Measurements from ENCODE around the gene NISCH.

Gene NISCH

GRCh38 chr3:52420388-52420787 is 35.0 kb upstream of the NISCH start:
- H3K4me3 ChIP-seq (ENCODE audit: low read depth, low read length): no peak overlapping the region
- DNase-seq (ENCODE audit: low read depth): no peak
- no peak for TF ChIP-seq CTCF (IDR thresholded peaks at IDR 0.05; ENCODE audit: control insufficient read depth, extremely low read depth, insufficient read depth)

GRCh38 chr3:52422669-52423068 is 32.7 kb upstream of the NISCH start:
- DNase-seq (ENCODE audit: low read depth): no peak
- H3K4me3 ChIP-seq (ENCODE audit: low read depth, low read length): no peak overlapping the region
- TF ChIP-seq CTCF (IDR thresholded peaks at IDR 0.05; ENCODE audit: control insufficient read depth, extremely low read depth, insufficient read depth): no peak

GRCh38 chr3:52423173-52423572 is 32.2 kb upstream of the NISCH start:
- no peak for TF ChIP-seq CTCF (IDR thresholded peaks at IDR 0.05; ENCODE audit: control insufficient read depth, extremely low read depth, insufficient read depth)
- DNase-seq (ENCODE audit: low read depth): no peak
- no peak overlapping the region for H3K4me3 ChIP-seq (ENCODE audit: low read depth, low read length)

GRCh38 chr3:52428151-52429005 is 27.0 kb upstream of the NISCH start:
- no peak overlapping the region for H3K4me3 ChIP-seq (ENCODE audit: low read depth, low read length)
- DNase-seq (ENCODE audit: low read depth): peak; percentile 52
- peak; percentile 93 for TF ChIP-seq CTCF (IDR thresholded peaks at IDR 0.05; ENCODE audit: control insufficient read depth, extremely low read depth, insufficient read depth)

GRCh38 chr3:52429031-52429430 is 26.4 kb upstream of the NISCH start:
- no peak overlapping the region for H3K4me3 ChIP-seq (ENCODE audit: low read depth, low read length)
- TF ChIP-seq CTCF (IDR thresholded peaks at IDR 0.05; ENCODE audit: control insufficient read depth, extremely low read depth, insufficient read depth): no peak
- no peak for DNase-seq (ENCODE audit: low read depth)

- TF ChIP-seq CTCF (IDR thresholded peaks at IDR 0.05; ENCODE audit: control insufficient read depth, extremely low read depth, insufficient read depth): no peak
- no peak overlapping the region for H3K4me3 ChIP-seq (ENCODE audit: low read depth, low read length)
- no peak for DNase-seq (ENCODE audit: low read depth)
These were observed 25.5 kb upstream of the NISCH start for GRCh38 chr3:52429779-52430415.
